GM18909 (cell line): ENCODE measurements around the gene NTM.
"Not testable (repeated sequence)": the region's sequence is repeated elsewhere in the genome, so short reads cannot be mapped to it uniquely, and the experiment has no call there.

Experiments
- ATAC-seq: cut with Tn5 transposase; IDR thresholded peaks from one replicate; pipeline ENCODE4 v1.9.1; 2021; ENCODE audit warnings: mild to moderate bottlenecking; ENCODE audit not compliant: unreplicated experiment, poor library complexity

NTM gene

GRCh38 chr11:131488238-131488637, 117.8 kb downstream of the NTM start:
- ATAC-seq, result no peak

- no peak for ATAC-seq
Measured at GRCh38 chr11:131491503-131491902, 121.1 kb downstream of the NTM start.

- ATAC-seq, result no peak
Measured at GRCh38 chr11:131495423-131495822, 125.0 kb downstream of the NTM start.

- not testable (repeated sequence) for ATAC-seq
Measured at GRCh38 chr11:131497686-131498085, 127.3 kb downstream of the NTM start.

GRCh38 chr11:131498631-131499160, 128.3 kb downstream of the NTM start:
- no peak for ATAC-seq

GRCh38 chr11:131499199-131499598, 128.8 kb downstream of the NTM start:
- no peak for ATAC-seq

DNA sequence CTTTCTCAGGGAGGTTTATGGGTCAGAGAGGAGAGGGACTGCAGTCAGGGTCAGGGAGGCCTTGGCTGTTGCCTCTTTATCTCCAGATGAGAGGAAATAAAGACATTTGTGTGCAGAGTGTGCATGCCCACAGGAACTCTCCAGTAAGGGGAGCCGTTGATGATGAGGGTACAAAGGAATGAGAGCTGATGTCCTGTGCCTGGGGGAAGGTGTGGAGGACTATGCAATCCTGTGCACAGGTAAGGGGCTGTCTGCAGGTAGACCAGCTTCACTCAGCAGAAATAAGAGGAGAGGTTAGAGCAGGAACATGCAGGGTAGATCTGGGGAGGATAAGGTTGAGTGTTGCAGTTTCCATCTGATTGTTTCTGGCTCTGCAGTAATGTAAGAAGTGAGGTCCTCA, 132.6 kb downstream of the NTM start:
- no peak for ATAC-seq

- no peak for ATAC-seq
Measured at GRCh38 chr11:131504199-131504949, 134.0 kb downstream of the NTM start.

DNA sequence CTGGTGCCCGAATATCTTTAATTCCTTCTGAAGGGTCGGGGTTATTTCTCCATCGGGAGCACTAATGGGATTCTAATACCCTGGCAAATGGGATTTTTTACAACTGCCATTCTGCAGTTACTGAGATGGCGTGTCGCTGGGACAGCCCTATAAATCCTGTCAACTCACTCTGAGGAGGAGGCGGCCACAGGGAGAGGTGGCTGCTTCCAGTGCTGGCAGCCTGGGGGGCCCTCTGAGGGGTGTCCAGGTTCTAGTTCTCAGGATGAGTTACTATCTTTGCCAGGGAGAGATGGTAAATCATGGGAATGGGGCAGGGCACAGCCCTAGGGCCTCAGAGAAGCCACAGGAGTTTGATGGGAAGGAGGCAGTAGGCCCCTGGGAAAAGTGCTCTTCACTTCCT, 135.9 kb downstream of the NTM start:
- no peak for ATAC-seq

- no peak for ATAC-seq
Measured at GRCh38 chr11:131510662-131511061, 140.2 kb downstream of the NTM start.

- ATAC-seq, result peak; percentile 66
Measured at GRCh38 chr11:131511794-131512193, 141.4 kb downstream of the NTM start.

- no peak for ATAC-seq
Measured at GRCh38 chr11:131512228-131512627, 141.8 kb downstream of the NTM start.

GRCh38 chr11:131514062-131514461, 143.6 kb downstream of the NTM start:
- no peak for ATAC-seq

- no peak for ATAC-seq
Measured at GRCh38 chr11:131518305-131518838, 148.0 kb downstream of the NTM start.

- ATAC-seq, result no peak
Measured at GRCh38 chr11:131522851-131523250, 152.4 kb downstream of the NTM start.

GRCh38 chr11:131530407-131530806, 160.0 kb downstream of the NTM start:
- no peak for ATAC-seq

- ATAC-seq, result no peak
Measured at GRCh38 chr11:131533149-131533548, 162.7 kb downstream of the NTM start.

GRCh38 chr11:131533998-131534397, 163.6 kb downstream of the NTM start:
- ATAC-seq, result no peak

DNA sequence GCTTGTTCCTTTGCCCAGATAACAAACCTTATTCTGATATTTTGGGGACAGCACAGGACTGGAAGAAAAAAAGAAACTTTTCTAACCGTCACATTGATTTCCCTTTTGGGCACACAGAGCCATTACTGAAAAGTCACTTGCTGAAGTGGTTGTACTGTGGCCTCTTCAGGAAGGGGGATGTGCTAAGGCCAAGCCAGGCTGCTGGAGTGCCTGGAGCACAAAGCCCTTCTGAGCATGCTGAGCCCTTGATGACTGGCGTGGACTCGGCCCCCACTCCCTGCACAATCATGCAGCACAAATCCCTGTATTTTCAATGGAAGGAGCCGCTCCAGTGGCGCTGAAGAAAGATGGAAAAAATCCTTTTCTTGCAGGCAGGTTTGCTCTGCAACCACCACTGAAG, 164.2 kb downstream of the NTM start:
- ATAC-seq, result no peak

- ATAC-seq, result no peak
Measured at GRCh38 chr11:131536159-131536558, 165.7 kb downstream of the NTM start.

DNA sequence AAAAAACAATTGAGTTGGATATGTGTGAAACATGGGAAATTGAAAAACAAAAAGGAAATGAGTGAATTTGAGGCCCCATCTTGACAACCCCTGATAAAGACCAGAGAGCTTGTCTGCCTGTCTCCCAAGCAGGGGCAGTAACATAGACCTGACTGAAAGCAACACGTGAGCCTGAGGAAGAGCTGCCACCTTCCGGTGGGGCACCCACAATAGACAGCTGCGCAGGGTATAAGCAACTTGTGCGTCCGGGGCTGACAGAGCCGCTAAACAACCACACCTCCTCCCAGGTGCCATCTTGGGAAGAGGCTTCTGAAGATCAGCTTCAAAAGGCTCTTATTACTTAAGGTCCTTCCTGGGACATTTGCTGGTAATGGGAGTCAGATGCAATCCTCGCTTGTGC, 166.8 kb downstream of the NTM start:
- ATAC-seq, result no peak

DNA sequence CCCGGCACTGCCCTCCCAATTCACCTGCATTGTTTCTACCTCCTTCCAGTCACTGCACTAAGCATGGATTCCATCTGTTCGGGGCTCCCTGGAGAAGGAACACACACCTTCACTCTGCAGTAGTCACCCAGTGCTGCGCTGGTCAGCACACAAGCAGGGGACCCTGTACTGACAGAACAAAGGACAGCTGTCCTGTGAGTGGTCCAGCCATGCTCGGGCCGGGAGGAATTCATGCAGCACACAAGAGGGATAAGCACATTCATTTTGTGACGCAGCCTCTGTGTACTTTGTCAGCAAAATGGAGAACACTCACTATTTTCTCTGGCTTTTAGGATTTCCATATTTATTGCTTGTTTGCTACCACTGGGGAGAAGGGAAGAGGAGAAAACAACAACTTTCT, 167.3 kb downstream of the NTM start:
- no peak for ATAC-seq
